IMR-90 (cell line): Measurements from ENCODE around the gene IFFO2. TPM values are rescaled to one million over a fixed set of nuclear protein-coding genes. Genes with fewer than 3 reads are reported as not detected.

Experiments used
- ATAC-seq: fragments of 200-7000 bp; cut with Tn5 transposase; 2 replicates; pipeline ENCODE4 v1.9.1; 2020; ENCODE audit warnings: low read depth, mild to moderate bottlenecking, moderate library complexity
- BruUV-seq: library from RNA; stranded (reverse); fragments of 400-500 nt; replicated peaks from 2 replicates; lab custom pipeline; 2021; lab: Mats Ljungman, UMichigan
- CTCF ChIA-PET: fragments of 300-600 bp; formaldehyde crosslinking; extraction: SDS; loops from one replicate; lab custom pipeline; 2021; ENCODE audit warnings: antibody characterized with exemption; lab: Yijun Ruan, JAX
- POLR2A ChIA-PET: fragments of 300-600 bp; sonication (Branson Sonifier 250); formaldehyde crosslinking; loops from one replicate; lab custom pipeline; 2022; ENCODE audit warnings: antibody characterized with exemption; ENCODE audit not compliant: unreplicated experiment; lab: Charles Lee
- DNase-seq: peaks from one replicate; pipeline ENCODE4 v3.0.0; 2013
- H2AFZ ChIP-seq: replicated peaks from 2 replicates; pipeline ENCODE3; 2013; ENCODE audit warnings: low read length, mild to moderate bottlenecking; ENCODE audit not compliant: poor library complexity
- H2AK5ac ChIP-seq: 2 replicates; pipeline ENCODE4 v1.6.1; 2013; ENCODE audit warnings: low read depth, low read length, inconsistent platforms
- H2AK9ac ChIP-seq: replicated peaks from 2 replicates; pipeline ENCODE3; 2013; ENCODE audit warnings: mild to moderate bottlenecking, low read depth, low read length, moderate library complexity; ENCODE audit not compliant: poor library complexity
- H2BK120ac ChIP-seq: 2 replicates; pipeline ENCODE4 v1.6.1; 2013; ENCODE audit warnings: low read depth, low read length, inconsistent platforms
- H2BK15ac ChIP-seq: 3 replicates; pipeline ENCODE4 v1.6.1; 2013; ENCODE audit warnings: low read depth, low read length, inconsistent platforms
- H2BK20ac ChIP-seq: 2 replicates; pipeline ENCODE4 v1.6.1; 2013; ENCODE audit warnings: low read depth, mild to moderate bottlenecking, inconsistent platforms, low read length, moderate library complexity
- H2BK5ac ChIP-seq: 2 replicates; pipeline ENCODE4 v1.6.1; 2013; ENCODE audit warnings: mild to moderate bottlenecking, low read depth, low read length, inconsistent platforms; ENCODE audit not compliant: poor library complexity, severe bottlenecking
- H3K14ac ChIP-seq: replicated peaks from 2 replicates; pipeline ENCODE4 v1.6.1; 2013; ENCODE audit warnings: low read depth, low read length, inconsistent platforms
- H3K18ac ChIP-seq: 2 replicates; pipeline ENCODE4 v1.6.1; 2013; ENCODE audit warnings: low read depth, low read length, control low read depth
- H3K23ac ChIP-seq: 2 replicates; pipeline ENCODE4 v1.6.1; 2013; ENCODE audit warnings: low read depth, low read length, inconsistent platforms
- H3K27ac ChIP-seq: 2 replicates; pipeline ENCODE4 v1.5.1; 2013; ENCODE audit warnings: mild to moderate bottlenecking, control low read depth, low read length; ENCODE audit not compliant: insufficient read depth
- H3K27me3 ChIP-seq: 2 replicates; pipeline ENCODE4 v1.6.1; 2013; ENCODE audit warnings: low read length; ENCODE audit not compliant: control insufficient read depth, insufficient read depth
- H3K36me3 ChIP-seq: 2 replicates; pipeline ENCODE4 v1.6.1; 2013; ENCODE audit warnings: low read length, mixed read lengths; ENCODE audit not compliant: control insufficient read depth, insufficient read depth
- H3K4ac ChIP-seq: 2 replicates; pipeline ENCODE4 v1.6.1; 2013; ENCODE audit warnings: low read depth, low read length, inconsistent platforms
- H3K4me1 ChIP-seq: 2 replicates; pipeline ENCODE4 v1.6.1; 2013; ENCODE audit warnings: low read length, mixed read lengths; ENCODE audit not compliant: control insufficient read depth, insufficient read depth
- H3K4me2 ChIP-seq: 2 replicates; pipeline ENCODE4 v1.6.1; 2013; ENCODE audit warnings: low read depth, mild to moderate bottlenecking, control low read depth, low read length, moderate library complexity
- H3K4me3 ChIP-seq: 2 replicates; pipeline ENCODE4 v1.5.1; 2013; ENCODE audit warnings: low read depth, mild to moderate bottlenecking, control low read depth, low read length, moderate library complexity; ENCODE audit not compliant: insufficient read depth
- H3K56ac ChIP-seq: 2 replicates; pipeline ENCODE4 v1.6.1; 2013; ENCODE audit warnings: low read length, inconsistent platforms; ENCODE audit not compliant: insufficient read depth; ENCODE audit errors: extremely low read depth
- H3K79me1 ChIP-seq, 2 experiments: 2 replicates each; pipeline ENCODE4 v1.6.1; 2013; ENCODE audit warnings: low read length in 2 of 2, inconsistent platforms in 1 of 2, low read depth in 1 of 2
- H3K9ac ChIP-seq: 2 replicates; pipeline ENCODE4 v1.6.1; 2013; ENCODE audit warnings: low read depth, low read length, control low read depth
- H3K9me1 ChIP-seq: 2 replicates; pipeline ENCODE4 v1.6.1; 2013; ENCODE audit warnings: low read length, inconsistent platforms; ENCODE audit not compliant: insufficient read depth
- H3K9me3 ChIP-seq: 2 replicates; pipeline ENCODE4 v1.6.1; 2013; ENCODE audit warnings: low read length; ENCODE audit not compliant: control insufficient read depth, insufficient read depth
- H4K20me1 ChIP-seq: 2 replicates; pipeline ENCODE4 v1.6.1; 2013; ENCODE audit warnings: low read length, inconsistent platforms; ENCODE audit not compliant: insufficient read depth
- H4K5ac ChIP-seq: 2 replicates; pipeline ENCODE4 v1.6.1; 2013; ENCODE audit warnings: mild to moderate bottlenecking, low read depth, low read length, control low read depth
- H4K8ac ChIP-seq, 2 experiments: 2 replicates each; pipeline ENCODE4 v1.6.1; 2013; ENCODE audit warnings: low read depth in 2 of 2, low read length in 2 of 2, control low read depth in 1 of 2, inconsistent platforms in 1 of 2
- H4K91ac ChIP-seq: 2 replicates; pipeline ENCODE4 v1.6.1; 2013; ENCODE audit warnings: low read depth, low read length, inconsistent platforms; ENCODE audit not compliant: insufficient read depth
- CTCF ChIP-seq: conservative IDR thresholded peaks from 2 replicates; pipeline ENCODE4 v1.5.1; 2012; ENCODE audit warnings: mild to moderate bottlenecking, low read depth, low read length, improper control_type of control experiment
- ELK1 ChIP-seq: fragments of 150-350 bp; IDR thresholded peaks from 2 replicates; pipeline ENCODE4 v1.6.1; 2016; ENCODE audit warnings: low read depth, mild to moderate bottlenecking, low read length, moderate library complexity, borderline replicate concordance
- RAD21 ChIP-seq: IDR thresholded peaks from 2 replicates; pipeline ENCODE4 v1.6.1; 2012; ENCODE audit warnings: low read length, improper control_type of control experiment
- SMC3 ChIP-seq: fragments of 150-350 bp; IDR thresholded peaks from 2 replicates; pipeline ENCODE4 v1.6.1; 2016; ENCODE audit warnings: low read depth, mild to moderate bottlenecking, antibody characterized with exemption, low read length, moderate library complexity
- USF2 ChIP-seq: fragments of 150-350 bp; IDR thresholded peaks from 2 replicates; pipeline ENCODE4 v1.6.1; 2017; ENCODE audit warnings: mild to moderate bottlenecking, antibody characterized with exemption, low read length, low read depth
- WGBS, 2 experiments: methylation state at CpG; one replicate each; pipeline versions ENCODE4 v1.1.5 to v1.1.7; 2013; ENCODE audit warnings: missing lambda C conversion rate in 2 of 2; ENCODE audit not compliant: insufficient read length in 1 of 2; ENCODE audit errors: extremely low coverage in 2 of 2; 5-methylcytosine and 5-hydroxymethylcytosine counted together
- dilution Hi-C: fragments of 300-500 bp; cut with HindIII; formaldehyde crosslinking; loops from one replicate; pipeline ENCODE4 v1.14.3; 2018; ENCODE audit warnings: low sequenced_read_pairs; ENCODE audit not compliant: unreplicated experiment
- in situ Hi-C: fragments of 300-500 bp; cut with MboI; formaldehyde crosslinking; loops from 3 replicates; pipeline ENCODE4 v1.14.3; 2019; ENCODE audit warnings: low sequenced_read_pairs, inconsistent platforms, mixed read lengths
- intact Hi-C: fragments of 100-400 bp; cut with micrococcal nuclease; formaldehyde crosslinking; loops from 2 replicates; pipeline ENCODE4 v1.10.0; 2022
- polyA plus RNA-seq, 3 experiments: library from polyadenylated mRNA; depleted of rRNA; stranded (reverse); fragments of >200 nt; gene quantifications; 2 replicates each; pipeline ENCODE4 v1.2.3, GENCODE V29; 2012; ENCODE audit warnings: low replicate concordance in 1 of 3
- total RNA-seq: library from RNA; depleted of rRNA; stranded (reverse); fragments of >200 nt; gene quantifications from 2 replicates; pipeline ENCODE4 v1.2.3, GENCODE V29; 2012

Gene IFFO2
- total and polyA plus RNA-seq, 2 of the 4 experiments (the other 2 are of a cell fraction), result 14.5 to 18.2 TPM

- dilution Hi-C loops (no loop called here), intact Hi-C loops (loop anchor here (1.0 kb wide), 1 partner anchor 189 kb away; no protein-coding TSS in a partner anchor), in situ Hi-C loops (no loop called here)
- no peak overlapping the region for H3K9ac ChIP-seq
- DNase-seq (peak; percentile 64), ATAC-seq (peak; percentile 2; the same call in 1 of the 2 replicates)
- peaks cover 2% of the 10 kb centered on the region for H3K4me1 ChIP-seq
- 0 out of 2 replicates have a peak overlapping the region, but pooled peaks have one; percentile 20 for H2AK5ac ChIP-seq
- H3K18ac ChIP-seq, result no peak overlapping the region
- H2BK20ac ChIP-seq, result no peak overlapping the region
- no peak overlapping the region for H4K5ac ChIP-seq
- H3K27me3 ChIP-seq, result no peaks in the 10 kb centered on the region
- H4K8ac ChIP-seq, result no peak overlapping the region
- no peak overlapping the region for H2BK5ac ChIP-seq
- no peak overlapping the region for H3K56ac ChIP-seq
- POLR2A ChIA-PET, result no interaction called here
- H3K79me1 ChIP-seq, result peaks cover 0 to 3% of the 10 kb centered on the region in 2 experiments; a peak in 1 of 4 replicates
- H3K4me3 ChIP-seq, result no peak overlapping the region
- H3K9me3 ChIP-seq, result no peaks in the 10 kb centered on the region
- H2AFZ ChIP-seq, result no peak overlapping the region
- TF ChIP-seq RAD21, result peak; percentile 68
- TF ChIP-seq SMC3, result peak; percentile 64
- TF ChIP-seq CTCF, result peak; percentile 78
- TF ChIP-seq ELK1, result no peak
- TF ChIP-seq USF2, result no peak
- peaks cover 3% of the 10 kb centered on the region; the same call in 1 of the 2 replicates for H4K20me1 ChIP-seq
- H2BK120ac ChIP-seq, result no peak overlapping the region
- H3K23ac ChIP-seq, result no peak overlapping the region
- H4K91ac ChIP-seq, result no peak overlapping the region
- peaks cover 30% of the 10 kb centered on the region for H3K36me3 ChIP-seq
- CTCF ChIA-PET, result interaction anchor here (0.6 to 2.1 kb wide), 18 partner anchors 9 to 1670 kb away, joined by 3 to 8 read pairs (median 4); no protein-coding TSS in a partner anchor
- H3K4me2 ChIP-seq, result no peak overlapping the region
- no peak overlapping the region for H3K4ac ChIP-seq
- no peak overlapping the region for H2BK15ac ChIP-seq
- no TSS peak for BruUV-seq
- H3K9me1 ChIP-seq, result no peaks in the 10 kb centered on the region
- H3K27ac ChIP-seq, result no peak overlapping the region
- WGBS, 2 experiments, result 40% methylated on average over 5 of the region's 16 CpGs; no CpG with 5 or more reads in 1 of the 2 experiments
- H3K14ac ChIP-seq, result no peak overlapping the region
- peak overlapping the region; percentile 82 for H2AK9ac ChIP-seq
Measured at GRCh38 chr1:18907021-18907916, 49.2 kb downstream of the IFFO2 start.
